Keratinocyte (primary cell): ENCODE results near the gene MBNL2. TPM values are rescaled to one million over a fixed set of nuclear protein-coding genes. Genes with fewer than 3 reads are reported as not detected.

ENCODE experiments used
- DNase-seq: peaks from one replicate; pipeline ENCODE4 v3.0.0-alpha.2; 2011; ENCODE audit warnings: low read depth, missing footprints, low spot score
- FAIRE-seq: peaks from 2 replicates; lab custom pipeline; 2011; peaks lifted over from hg19 to GRCh38; lab: Jason Lieb, UNC
- H2AFZ ChIP-seq: 2 replicates; pipeline ENCODE4 v1.6.0; 2012; ENCODE audit warnings: low read length, control low read depth, inconsistent platforms; ENCODE audit not compliant: control insufficient read depth
- H3K27ac ChIP-seq: 2 replicates; pipeline ENCODE4 v1.5.1; 2011; ENCODE audit warnings: low read length; ENCODE audit not compliant: control insufficient read depth, insufficient read depth
- H3K27me3 ChIP-seq: 3 replicates; pipeline ENCODE4 v1.6.0; 2011; ENCODE audit warnings: low read length; ENCODE audit not compliant: control insufficient read depth, insufficient read depth; ENCODE audit errors: extremely low read depth
- H3K36me3 ChIP-seq, 2 experiments: 2 replicates in 1 of 2; 3 replicates in 1 of 2; pipeline ENCODE4 v1.5.1; 2011; ENCODE audit warnings: low read length in 2 of 2, mild to moderate bottlenecking in 1 of 2; ENCODE audit not compliant: control insufficient read depth in 2 of 2, insufficient read depth in 2 of 2; ENCODE audit errors: extremely low read depth in 1 of 2
- H3K4me1 ChIP-seq: 3 replicates; pipeline ENCODE4 v1.5.1; 2011; ENCODE audit warnings: low read length; ENCODE audit not compliant: control insufficient read depth, insufficient read depth; ENCODE audit errors: extremely low read depth
- H3K4me2 ChIP-seq: 3 replicates; pipeline ENCODE4 v1.6.0; 2011; ENCODE audit warnings: low read depth, low read length; ENCODE audit not compliant: control insufficient read depth, insufficient read depth; ENCODE audit errors: extremely low read depth
- H3K4me3 ChIP-seq, 3 experiments: fragments of 200-600 bp in 1 of 3; sonication (generic) in 1 of 3; 2 replicates in 2 of 3; 3 replicates in 1 of 3; pipeline ENCODE4 v1.5.1; 2011 to 2016; ENCODE audit warnings: low read length in 3 of 3, mild to moderate bottlenecking in 3 of 3, control low read depth in 2 of 3, inconsistent platforms in 1 of 3, low read depth in 1 of 3, mixed read lengths in 1 of 3, mixed run types in 1 of 3, moderate library complexity in 1 of 3; ENCODE audit not compliant: control insufficient read depth in 2 of 3, insufficient read depth in 2 of 3; ENCODE audit errors: extremely low read depth in 1 of 3
- H3K79me2 ChIP-seq: 2 replicates; pipeline ENCODE4 v1.6.0; 2012; ENCODE audit warnings: low read length; ENCODE audit not compliant: control insufficient read depth, insufficient read depth
- H3K9ac ChIP-seq: 3 replicates; pipeline ENCODE4 v1.6.0; 2011; ENCODE audit warnings: low read length; ENCODE audit not compliant: control insufficient read depth, insufficient read depth; ENCODE audit errors: extremely low read depth
- H3K9me1 ChIP-seq: 3 replicates; pipeline ENCODE4 v1.6.0; 2011; ENCODE audit warnings: low read length; ENCODE audit not compliant: control insufficient read depth, insufficient read depth; ENCODE audit errors: extremely low read depth
- H3K9me3 ChIP-seq: 2 replicates; pipeline ENCODE4 v1.5.1; 2012; ENCODE audit warnings: low read depth, low read length; ENCODE audit not compliant: control insufficient read depth
- H4K20me1 ChIP-seq: 3 replicates; pipeline ENCODE4 v1.6.0; 2011; ENCODE audit warnings: low read length; ENCODE audit not compliant: control insufficient read depth, insufficient read depth; ENCODE audit errors: extremely low read depth
- CTCF ChIP-seq, 3 experiments: IDR thresholded peaks in 1 of 3; conservative IDR thresholded peaks in 1 of 3; optimal IDR thresholded peaks in 1 of 3; 2 replicates in 2 of 3; 3 replicates in 1 of 3; pipeline versions ENCODE3 to v1.5.1; 2011; ENCODE audit warnings: low read length in 3 of 3, mild to moderate bottlenecking in 3 of 3, moderate library complexity in 2 of 3, control low read depth in 1 of 3, inconsistent platforms in 1 of 3; ENCODE audit not compliant: insufficient read depth in 2 of 3; ENCODE audit errors: extremely low read depth in 1 of 3
- EZH2 ChIP-seq: IDR thresholded peaks from one replicate; pipeline ENCODE4 v1.6.1; 2012; ENCODE audit warnings: inconsistent platforms, mild to moderate bottlenecking, low read length, moderate library complexity
- dilution Hi-C: fragments of 300-500 bp; cut with MboI; formaldehyde crosslinking; loops from one replicate; pipeline ENCODE4 v1.7.0; 2020; ENCODE audit warnings: low sequenced_read_pairs; ENCODE audit not compliant: extremely low pct_ligation_motif_present
- polyA plus RNA-seq, 5 experiments: library from polyadenylated mRNA; depleted of rRNA in 3 of 5; stranded (reverse) in 3 of 5; stranded (forward) in 1 of 5; unstranded in 1 of 5; fragments of >200 nt; gene quantifications; 1 replicate in 1 of 5; 2 replicates in 3 of 5; 3 replicates in 1 of 5; pipeline versions ENCODE4 v1.2.1 to v1.2.3, GENCODE V29; 2011 to 2012; ENCODE audit warnings: missing spikeins in 2 of 5, low read depth in 1 of 5, low replicate concordance in 1 of 5

The MBNL2 gene
- polyA plus RNA-seq, 1 donor (not counting 4 experiments of a cell fraction or from before 2014, with no cell fraction given), result 28.4 TPM

GRCh38 chr13:97313551-97314260 lies 91.6 kb downstream of the MBNL2 start:
- no peaks in the 10 kb centered on the region for H3K4me1 ChIP-seq
- no peak overlapping the region for H3K9ac ChIP-seq
- H4K20me1 ChIP-seq, result no peaks in the 10 kb centered on the region
- no peak for FAIRE-seq
- TF ChIP-seq CTCF (optimal IDR thresholded peaks at IDR 0.05 in 1 of 3, IDR thresholded peaks at IDR 0.05 in 1 of 3, conservative IDR thresholded peaks at IDR 0.05 in 1 of 3; ENCODE audit: extremely low read depth in 1 of 3, insufficient read depth in 2 of 3, low read length in 3 of 3) (no peak), EZH2 (no peak)
- dilution Hi-C loops, result no loop called here
- peaks cover 0 to 1% of the 10 kb centered on the region in 2 experiments for H3K36me3 ChIP-seq
- no peak overlapping the region for H2AFZ ChIP-seq
- peaks cover 3% of the 10 kb centered on the region for H3K79me2 ChIP-seq
- no peak overlapping the region for H3K4me2 ChIP-seq
- H3K27me3 ChIP-seq, result no peaks in the 10 kb centered on the region
- no peak for DNase-seq
- H3K9me3 ChIP-seq, result no peaks in the 10 kb centered on the region
- no peak overlapping the region for H3K27ac ChIP-seq
- peaks cover 3% of the 10 kb centered on the region for H3K9me1 ChIP-seq
- H3K4me3 ChIP-seq, result no peak overlapping the region

- Histone ChIP-seq H2AFZ (no peak overlapping the region), H3K79me2 (peaks cover 3% of the 10 kb centered on the region), H3K27ac (no peak overlapping the region), H3K9ac (no peak overlapping the region), H3K4me3 (no peak overlapping the region), H3K4me2 (no peak overlapping the region), H3K9me3 (no peaks in the 10 kb centered on the region), H3K4me1 (peaks cover under 1% of the 10 kb centered on the region), H3K27me3 (no peaks in the 10 kb centered on the region), H4K20me1 (no peaks in the 10 kb centered on the region), H3K36me3 (peaks cover 1 to 3% of the 10 kb centered on the region in 2 experiments), H3K9me1 (peaks cover 3% of the 10 kb centered on the region)
- FAIRE-seq, result no peak
- TF ChIP-seq CTCF (optimal IDR thresholded peaks at IDR 0.05 in 1 of 3, IDR thresholded peaks at IDR 0.05 in 1 of 3, conservative IDR thresholded peaks at IDR 0.05 in 1 of 3; ENCODE audit: extremely low read depth in 1 of 3, insufficient read depth in 2 of 3, low read length in 3 of 3), result no peak
- TF ChIP-seq EZH2, result no peak
- dilution Hi-C loops, result no loop called here
- DNase-seq, result no peak
Observed at GRCh38 chr13:97316390-97316789, 94.3 kb downstream of the MBNL2 start.
